ENCODE measurements around the gene PGLYRP3. TPM values are rescaled to one million over a fixed set of nuclear protein-coding genes. Genes with fewer than 3 reads are reported as not detected.

Gene PGLYRP3
- polyA plus RNA-seq, 1 donor from 2014 or later: not detected

GRCh38 chr1:153360190-153360589 lies 47.4 kb upstream of the PGLYRP3 start:
- Histone ChIP-seq H3K4me3 (ENCODE audit: low read length) (no peak overlapping the region), H3K27me3 (ENCODE audit: insufficient read depth, low read depth, low read length) (no peaks in the 10 kb centered on the region), H3K9me3 (ENCODE audit: low read length) (no peaks in the 10 kb centered on the region), H3F3A (ENCODE audit: insufficient read depth, low read length, poor library complexity, severe bottlenecking) (no peaks in the 10 kb centered on the region), H3K9ac (ENCODE audit: low read length) (no peak overlapping the region), H3K79me2 (replicated peaks; ENCODE audit: insufficient read depth, low read length) (no peaks in the 10 kb centered on the region), H3K27ac (ENCODE audit: low read length) (no peak overlapping the region), H2AFZ (ENCODE audit: low read depth, low read length) (no peak overlapping the region), H4K20me1 (ENCODE audit: insufficient read depth) (no peaks in the 10 kb centered on the region), H3K36me3 (ENCODE audit: insufficient read depth, low read length) (no peaks in the 10 kb centered on the region), H3K9me2 (ENCODE audit: insufficient read depth, low read length) (no peaks in the 10 kb centered on the region), H3K4me2 (ENCODE audit: low read length) (no peak overlapping the region)
- TF ChIP-seq TAF1 (IDR thresholded peaks at IDR 0.05; ENCODE audit: low read depth) (no peak), REST (IDR thresholded peaks at IDR 0.05; ENCODE audit: borderline replicate concordance) (no peak), RAD21 (conservative IDR thresholded peaks at IDR 0.05) (no peak), EP300 (conservative IDR thresholded peaks at IDR 0.05; ENCODE audit: poor library complexity, severe bottlenecking) (no peak)

- H2AFZ ChIP-seq (ENCODE audit: low read depth, low read length): no peak overlapping the region
- no peaks in the 10 kb centered on the region for H3K9me2 ChIP-seq (ENCODE audit: insufficient read depth, low read length)
- no peaks in the 10 kb centered on the region for H3K36me3 ChIP-seq (ENCODE audit: insufficient read depth, low read length)
- H3K9me3 ChIP-seq (ENCODE audit: low read length): no peaks in the 10 kb centered on the region
- H3K79me2 ChIP-seq (replicated peaks; ENCODE audit: insufficient read depth, low read length): no peaks in the 10 kb centered on the region
- H3F3A ChIP-seq (ENCODE audit: insufficient read depth, low read length, poor library complexity, severe bottlenecking): no peaks in the 10 kb centered on the region
- H3K27me3 ChIP-seq (ENCODE audit: insufficient read depth, low read depth, low read length): no peaks in the 10 kb centered on the region
- no peaks in the 10 kb centered on the region for H4K20me1 ChIP-seq (ENCODE audit: insufficient read depth)
- H3K27ac ChIP-seq (ENCODE audit: low read length): no peak overlapping the region
- no peak for TF ChIP-seq CTCF (IDR thresholded peaks at IDR 0.05; ENCODE audit: poor library complexity, severe bottlenecking)
- no peak for TF ChIP-seq EZH2 (IDR thresholded peaks at IDR 0.05; ENCODE audit: borderline replicate concordance, insufficient read depth, low read length, poor library complexity, severe bottlenecking)
- TF ChIP-seq REST (IDR thresholded peaks at IDR 0.05; ENCODE audit: borderline replicate concordance): no peak
- TF ChIP-seq EP300 (conservative IDR thresholded peaks at IDR 0.05; ENCODE audit: poor library complexity, severe bottlenecking): no peak
- TF ChIP-seq TAF1 (IDR thresholded peaks at IDR 0.05; ENCODE audit: low read depth): no peak
- no peak for TF ChIP-seq RAD21 (conservative IDR thresholded peaks at IDR 0.05)
- no peak for TF ChIP-seq POLR2AphosphoS5 (IDR thresholded peaks at IDR 0.05)
- TF ChIP-seq MXI1 (conservative IDR thresholded peaks at IDR 0.05; ENCODE audit: poor library complexity, severe bottlenecking): no peak
- TF ChIP-seq SMC3 (conservative IDR thresholded peaks at IDR 0.05; ENCODE audit: poor library complexity): no peak
- H3K9ac ChIP-seq (ENCODE audit: low read length): no peak overlapping the region
- H3K4me3 ChIP-seq (ENCODE audit: low read length): no peak overlapping the region
- no peak overlapping the region for H3K4me2 ChIP-seq (ENCODE audit: low read length)
Measured at GRCh38 chr1:153359241-153359640, 46.5 kb upstream of the PGLYRP3 start.
